ENCODE results near the gene TEX36.

DNA sequence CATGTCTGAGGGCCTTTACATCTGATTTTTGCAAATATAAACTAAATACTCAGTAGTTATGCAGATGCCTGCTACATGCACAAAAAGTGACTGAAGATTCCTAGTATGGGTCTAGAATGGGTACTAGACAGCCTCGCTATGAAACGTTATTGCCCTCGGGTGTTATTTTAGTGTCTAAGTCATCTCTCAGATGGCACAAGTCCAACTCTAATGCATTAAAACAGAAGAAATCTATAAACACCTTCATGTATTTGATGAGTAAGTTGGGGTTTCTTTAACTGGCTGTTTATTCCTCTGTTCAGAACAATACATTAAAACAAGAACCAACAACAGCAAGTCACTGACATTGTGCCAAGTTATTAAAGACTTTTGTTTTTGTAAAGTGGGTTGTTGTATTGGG lies 41.6 kb downstream of the TEX36 start:
- TF ChIP-seq POLR2A (IDR thresholded peaks at IDR 0.05; ENCODE audit: low read depth, low read length): no peak
- no peak for TF ChIP-seq TAF1 (IDR thresholded peaks at IDR 0.05; ENCODE audit: low read depth, low read length)

Data from GM12891 (cell line).